ENCODE measurements around the gene MAGEA3. TPM values are rescaled to one million over a fixed set of nuclear protein-coding genes. Genes with fewer than 3 reads are reported as not detected.

The MAGEA3 gene
- total and polyA plus RNA-seq, 2 donors (not counting 1 experiment from before 2014, with no cell fraction given), result not detected

- Histone ChIP-seq H4K20me1 (ENCODE audit: control insufficient read depth, insufficient read depth, low read length, poor library complexity, severe bottlenecking) (no peaks in the 10 kb centered on the region), H3K27ac (ENCODE audit: low read length in 2 of 2) (no peak overlapping the region), H3K9me3 (ENCODE audit: control extremely low read depth in 1 of 3, control insufficient read depth in 2 of 3, insufficient read depth in 1 of 3, low read length in 2 of 3) (no peaks in the 10 kb centered on the region), H3K9ac (ENCODE audit: low read length) (no peak overlapping the region), H3K4me2 (replicated peaks; ENCODE audit: low read depth, low read length, poor library complexity, severe bottlenecking) (no peak overlapping the region), H3K4me3 (ENCODE audit: control extremely low read depth in 1 of 5, extremely low read depth in 1 of 5, insufficient read depth in 1 of 5, low read depth in 2 of 5, low read length in 4 of 5) (no peak overlapping the region), H3K4me1 (ENCODE audit: control insufficient read depth in 2 of 2, insufficient read depth in 2 of 2, low read length in 2 of 2) (no peaks in the 10 kb centered on the region), H3K36me3 (replicated peaks in 1 of 2; ENCODE audit: control extremely low read depth in 1 of 2, control insufficient read depth in 1 of 2, extremely low read depth in 1 of 2, insufficient read depth in 2 of 2, low read length in 1 of 2) (no peaks in the 10 kb centered on the region), H3K27me3 (replicated peaks in 1 of 4; ENCODE audit: control extremely low read depth in 1 of 4, control insufficient read depth in 3 of 4, insufficient read depth in 4 of 4, low read length in 3 of 4) (no peaks in the 10 kb centered on the region), H3K79me2 (ENCODE audit: control insufficient read depth, insufficient read depth, low read length) (no peaks in the 10 kb centered on the region), H2AFZ (ENCODE audit: insufficient read depth, low read depth, low read length, poor library complexity, severe bottlenecking) (no peak overlapping the region)
- CTCF ChIA-PET, result no interaction called here
- Mint-ChIP-seq H3K27me3 (no peaks in the 10 kb centered on the region), H3K9me3 (ENCODE audit: insufficient read depth) (no peaks in the 10 kb centered on the region), H3K4me1 (no peaks in the 10 kb centered on the region), H3K4me3 (no peak overlapping the region), H3K27ac (no peak overlapping the region)
- WGBS (ENCODE audit: insufficient coverage), result no CpG with 5 or more reads among the region's 5 CpGs
- no peak for TF ChIP-seq CTCF (IDR thresholded peaks at IDR 0.05)
- TF ChIP-seq EZH2 (IDR thresholded peaks at IDR 0.05; ENCODE audit: borderline replicate concordance, insufficient read depth, low read depth, low read length, poor library complexity, severe bottlenecking), result no peak
- DNase-seq (no peak), ATAC-seq (ENCODE audit: low read depth) (no peak)
- intact Hi-C loops (cut with micrococcal nuclease), result no loop called here
- POLR2A ChIA-PET, result no interaction called here
Measured at GRCh38 chrX:152738560-152738959, 40.0 kb downstream of the MAGEA3 start.

Other genes with a start within 250 kb of the MAGEA3 start
- gene GABRA3, start 247.5 kb upstream of the MAGEA3 start, total RNA-seq, result not detected in 2 replicates
- not detected in 2 replicates for gene GABRA3, start 247.5 kb upstream of the MAGEA3 start, polyA plus RNA-seq
- gene GABRQ, start 60.9 kb upstream of the MAGEA3 start, total RNA-seq, result not detected in 2 replicates
- gene GABRQ, start 60.9 kb upstream of the MAGEA3 start, polyA plus RNA-seq, result not detected in 2 replicates
- not detected in 2 replicates for gene CSAG2, start 10.5 kb downstream of the MAGEA3 start, total RNA-seq
- gene CSAG2, start 10.5 kb downstream of the MAGEA3 start, polyA plus RNA-seq, result not detected in 2 replicates
- gene MAGEA2B, start 15.8 kb downstream of the MAGEA3 start, total RNA-seq, result not detected in 2 replicates
- not detected in 2 replicates for gene MAGEA2B, start 15.8 kb downstream of the MAGEA3 start, polyA plus RNA-seq
- gene CSAG1, start 34.9 kb downstream of the MAGEA3 start, total RNA-seq, result not detected in 2 replicates
- gene CSAG1, start 34.9 kb downstream of the MAGEA3 start, polyA plus RNA-seq, result not detected in 2 replicates
- gene MAGEA12, start 35.0 kb downstream of the MAGEA3 start, total RNA-seq, result not detected in 2 replicates
- gene MAGEA12, start 35.0 kb downstream of the MAGEA3 start, polyA plus RNA-seq, result not detected in 2 replicates
- not detected in 2 replicates for gene MAGEA2, start 55.0 kb downstream of the MAGEA3 start, total RNA-seq
- gene MAGEA2, start 55.0 kb downstream of the MAGEA3 start, polyA plus RNA-seq, result not detected in 2 replicates
- gene CSAG3, start 60.4 kb downstream of the MAGEA3 start, total RNA-seq, result not detected in 2 replicates
- not detected in 2 replicates for gene CSAG3, start 60.4 kb downstream of the MAGEA3 start, polyA plus RNA-seq
- not detected in 2 replicates for gene MAGEA6, start 70.9 kb downstream of the MAGEA3 start, total RNA-seq
- not detected in 2 replicates for gene MAGEA6, start 70.9 kb downstream of the MAGEA3 start, polyA plus RNA-seq
- 9.4 and 11.1 TPM in 2 replicates for gene CETN2, start 132.0 kb downstream of the MAGEA3 start, total RNA-seq
- gene CETN2, start 132.0 kb downstream of the MAGEA3 start, polyA plus RNA-seq, result 3.3 and 3.7 TPM in 2 replicates
- gene NSDHL, start 132.3 kb downstream of the MAGEA3 start, total RNA-seq, result 8.5 and 10.3 TPM in 2 replicates
- gene NSDHL, start 132.3 kb downstream of the MAGEA3 start, polyA plus RNA-seq, result 3.1 and 4.9 TPM in 2 replicates
- gene ZNF185, start 199.3 kb downstream of the MAGEA3 start, total RNA-seq, result 0.89 and 1.7 TPM in 2 replicates
- 2.3 and 2.7 TPM in 2 replicates for gene ZNF185, start 199.3 kb downstream of the MAGEA3 start, polyA plus RNA-seq

All from B cell (primary cell).